HG02970 (cell line): Measurements from ENCODE around the gene MUC4.
"Not testable (repeated sequence)": the region's sequence is repeated elsewhere in the genome, so short reads cannot be mapped to it uniquely, and the experiment has no call there.

Experiments used
- ATAC-seq: cut with Tn5 transposase; IDR thresholded peaks from one replicate; pipeline ENCODE4 v1.9.1; 2021; ENCODE audit warnings: mild to moderate bottlenecking, moderate library complexity, moderate number of reproducible peaks; ENCODE audit not compliant: unreplicated experiment, low FRiP score

MUC4 gene

GRCh38 chr3:195751560-195751959, 60.2 kb downstream of the MUC4 start:
- ATAC-seq = no peak

DNA sequence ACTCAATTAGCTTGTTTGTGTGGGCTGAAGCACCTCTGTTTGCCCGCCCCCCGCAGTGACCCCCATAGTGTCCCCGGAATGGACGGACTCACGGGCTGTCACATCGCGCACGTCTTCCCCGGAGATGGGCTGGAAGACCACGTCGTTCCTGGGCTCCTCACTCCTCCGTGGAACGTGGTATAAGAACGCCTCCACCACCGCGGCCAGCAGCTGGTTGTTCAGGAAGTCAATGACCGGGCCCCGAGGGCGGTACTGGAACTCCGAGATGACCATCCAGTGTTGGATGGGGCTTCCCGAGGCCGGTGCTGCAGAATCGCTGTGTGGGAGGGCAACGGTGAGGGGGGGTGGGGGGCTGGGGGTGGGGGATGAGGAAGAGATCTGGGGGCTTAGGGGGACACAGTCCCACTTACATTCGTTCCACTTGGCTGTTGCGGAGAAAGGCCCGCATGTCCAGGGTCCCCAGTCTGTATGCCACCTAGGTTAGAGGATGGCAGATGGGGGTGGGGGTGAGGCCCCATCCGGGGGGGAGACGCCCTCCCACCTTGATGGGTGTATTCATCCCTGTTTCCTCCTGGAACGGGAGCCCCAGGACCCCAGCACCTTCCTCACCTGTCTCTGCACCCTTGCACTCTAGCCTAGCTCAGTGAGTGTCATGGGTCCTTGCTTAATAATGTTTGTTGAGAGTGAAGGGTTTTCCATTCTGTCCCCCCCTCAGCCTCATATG, 60.8 kb downstream of the MUC4 start:
- ATAC-seq = no peak

DNA sequence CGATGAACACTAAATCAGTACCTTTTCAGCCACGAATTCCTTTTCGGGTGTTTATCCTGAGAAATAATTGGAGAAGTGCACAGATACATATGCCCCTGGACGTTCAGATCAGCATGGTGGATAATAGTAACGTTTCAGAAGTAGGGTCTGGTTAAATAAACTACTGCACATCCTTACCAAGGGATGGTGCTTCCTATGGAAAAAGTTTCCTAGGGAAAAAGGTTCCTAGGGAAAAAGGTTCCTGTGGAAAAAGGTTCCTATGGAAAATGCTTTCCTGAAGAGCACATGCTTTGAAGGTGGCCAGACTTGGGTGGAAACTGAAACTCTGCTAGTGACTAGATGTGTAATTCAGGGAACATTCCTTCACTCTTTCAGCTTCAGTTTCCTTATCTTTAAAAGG, 62.6 kb downstream of the MUC4 start:
- not testable (repeated sequence) for ATAC-seq

DNA sequence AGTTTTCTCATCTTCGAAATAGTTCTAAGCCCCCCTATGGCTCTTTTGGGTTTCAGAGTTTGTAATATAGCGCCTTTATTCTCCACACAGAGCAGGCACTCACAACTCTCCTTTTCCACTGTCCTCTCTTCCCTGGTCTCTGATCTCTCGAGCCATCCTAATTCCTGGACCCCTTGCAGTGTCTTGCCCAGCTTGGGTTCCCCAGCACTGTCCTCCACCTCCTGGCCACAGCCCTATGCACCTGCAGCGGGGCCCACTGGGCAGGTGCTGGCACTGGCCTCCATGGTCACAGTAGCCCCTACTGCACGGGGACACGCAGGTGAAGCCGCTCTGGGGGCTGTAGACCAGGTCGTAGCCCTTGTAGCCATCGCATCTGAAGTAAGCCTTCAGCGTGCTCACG, 63.1 kb downstream of the MUC4 start:
- no peak for ATAC-seq

DNA sequence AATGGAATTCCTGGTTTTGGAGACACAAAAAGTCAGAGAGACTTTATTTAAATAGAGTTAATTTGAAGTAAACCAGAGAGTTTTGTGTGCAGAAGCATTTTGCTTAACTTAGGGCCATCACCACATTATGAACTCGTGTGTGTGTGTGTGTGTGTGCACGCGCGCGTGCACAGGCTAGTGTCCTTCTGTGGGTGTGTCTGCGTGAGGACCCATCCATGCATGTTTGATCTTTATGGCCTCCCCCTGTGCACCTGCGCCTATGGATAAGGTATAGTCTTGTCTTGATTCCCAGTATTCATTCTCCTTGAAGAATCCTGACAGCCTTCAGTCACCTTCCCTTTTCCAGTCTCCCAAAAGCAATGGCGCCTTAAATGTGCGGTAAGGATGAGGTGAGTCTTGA, 65.0 kb downstream of the MUC4 start:
- ATAC-seq = no peak

- ATAC-seq = no peak
Measured at GRCh38 chr3:195746346-195746745, 65.4 kb downstream of the MUC4 start.

- ATAC-seq = no peak
Measured at GRCh38 chr3:195744437-195744836, 67.3 kb downstream of the MUC4 start.

GRCh38 chr3:195739561-195740111, 72.1 kb downstream of the MUC4 start:
- ATAC-seq = no peak

- ATAC-seq = no peak
Measured at GRCh38 chr3:195738274-195739044, 73.3 kb downstream of the MUC4 start.

DNA sequence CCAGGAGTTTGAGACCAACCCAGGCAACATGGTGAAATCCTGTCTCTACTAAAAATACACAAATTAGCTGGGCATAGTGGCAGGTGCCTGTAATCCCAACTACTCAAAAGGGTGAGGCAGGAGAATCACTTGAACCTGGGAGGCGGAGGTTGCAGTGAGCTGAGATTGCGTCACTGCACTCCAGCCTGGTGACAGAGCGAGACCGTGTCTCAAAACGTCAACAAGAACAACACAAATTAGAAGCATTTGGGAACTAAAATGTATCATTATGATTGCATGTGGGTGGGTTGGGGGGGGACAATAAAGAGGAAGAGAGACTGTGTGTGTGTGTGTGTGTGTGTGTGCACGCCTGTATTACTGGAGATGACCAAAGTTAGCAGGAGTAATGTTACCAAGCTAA, 73.9 kb downstream of the MUC4 start:
- not testable (repeated sequence) for ATAC-seq

DNA sequence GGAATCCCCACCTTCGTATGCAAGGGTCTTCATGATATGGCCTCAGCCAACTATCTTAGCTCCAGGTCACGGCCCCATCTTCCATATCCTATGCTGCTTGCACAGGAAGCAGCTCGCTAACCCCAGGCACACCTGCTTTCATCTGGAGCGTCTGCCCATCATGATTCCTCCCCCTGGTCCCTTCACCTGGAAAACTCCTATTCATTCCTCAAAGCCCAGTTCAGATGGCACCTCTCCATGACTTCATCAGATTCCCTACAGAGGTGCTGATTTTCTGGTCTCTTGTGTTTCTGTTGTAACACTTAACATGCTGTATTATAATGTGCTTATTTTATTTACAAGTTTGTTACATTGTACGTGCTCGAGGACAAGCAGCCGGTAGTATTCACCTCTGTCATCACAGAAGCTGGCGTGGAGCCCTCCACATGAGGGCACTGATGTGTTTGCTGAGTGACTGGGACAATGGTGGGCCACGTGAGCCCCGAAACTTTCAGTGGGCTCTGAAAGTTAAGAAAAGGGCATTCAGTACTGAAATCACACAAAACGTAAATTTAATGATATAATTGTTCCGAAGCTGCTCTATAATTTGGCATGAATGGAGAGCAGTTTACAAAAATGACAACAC, 74.8 kb downstream of the MUC4 start:
- no peak for ATAC-seq

DNA sequence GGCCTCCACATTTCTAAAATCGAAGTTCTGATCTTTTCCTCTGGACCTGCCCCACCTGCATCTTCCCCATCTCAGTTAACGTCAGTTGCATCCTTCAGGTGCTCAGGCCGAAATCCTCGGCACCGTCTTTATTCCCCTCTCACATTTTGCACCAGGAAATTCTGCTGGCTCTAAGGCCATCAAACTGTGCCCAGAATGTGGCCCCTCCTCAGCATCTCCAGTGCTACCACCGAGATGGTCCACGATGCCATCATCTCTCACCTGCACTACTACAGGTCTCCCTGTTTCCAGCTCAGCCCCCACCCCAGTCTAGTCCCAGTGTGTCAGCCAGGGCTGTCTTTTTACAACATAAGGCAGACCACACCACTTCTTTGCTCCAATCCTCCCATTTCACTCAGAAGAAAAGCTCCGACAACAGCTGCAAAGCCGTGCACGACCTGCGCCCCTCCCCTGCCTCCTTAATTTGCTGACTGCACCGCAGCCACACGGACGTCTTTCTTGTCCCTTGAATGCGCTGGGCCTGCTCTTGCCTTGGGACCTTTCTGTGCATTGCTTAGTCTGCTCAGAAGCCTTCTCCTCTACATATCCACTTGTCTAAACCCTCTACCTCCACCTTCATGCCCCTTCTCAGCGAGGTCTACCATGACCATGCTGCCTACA, 76.6 kb downstream of the MUC4 start:
- no peak for ATAC-seq

DNA sequence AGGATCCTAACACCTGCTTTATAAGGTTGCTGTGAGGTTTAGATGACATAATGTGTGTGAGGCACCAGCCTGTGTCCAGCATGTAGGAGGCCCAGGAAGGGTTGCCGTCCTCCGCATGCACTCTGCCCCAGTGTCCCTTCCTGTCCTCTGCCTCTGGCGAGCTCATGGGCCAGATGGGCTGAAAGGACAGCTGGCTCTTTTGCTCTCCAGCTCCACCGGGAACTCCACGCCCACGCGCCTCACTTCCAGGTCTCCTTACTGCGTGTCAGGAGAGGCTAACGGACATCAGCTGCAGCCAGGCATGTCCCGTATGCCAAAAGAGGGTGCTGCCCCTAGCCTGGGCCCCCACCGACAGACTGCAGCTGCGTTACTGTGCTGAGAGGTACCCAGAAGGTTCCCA, 78.8 kb downstream of the MUC4 start:
- ATAC-seq = no peak

- ATAC-seq = no peak
Measured at GRCh38 chr3:195731356-195731905, 80.3 kb downstream of the MUC4 start.

- ATAC-seq = no peak
Measured at GRCh38 chr3:195729476-195730251, 82.1 kb downstream of the MUC4 start.

GRCh38 chr3:195728789-195729188, 82.9 kb downstream of the MUC4 start:
- not testable (repeated sequence) for ATAC-seq

GRCh38 chr3:195727606-195728195, 84.0 kb downstream of the MUC4 start:
- ATAC-seq = no peak

DNA sequence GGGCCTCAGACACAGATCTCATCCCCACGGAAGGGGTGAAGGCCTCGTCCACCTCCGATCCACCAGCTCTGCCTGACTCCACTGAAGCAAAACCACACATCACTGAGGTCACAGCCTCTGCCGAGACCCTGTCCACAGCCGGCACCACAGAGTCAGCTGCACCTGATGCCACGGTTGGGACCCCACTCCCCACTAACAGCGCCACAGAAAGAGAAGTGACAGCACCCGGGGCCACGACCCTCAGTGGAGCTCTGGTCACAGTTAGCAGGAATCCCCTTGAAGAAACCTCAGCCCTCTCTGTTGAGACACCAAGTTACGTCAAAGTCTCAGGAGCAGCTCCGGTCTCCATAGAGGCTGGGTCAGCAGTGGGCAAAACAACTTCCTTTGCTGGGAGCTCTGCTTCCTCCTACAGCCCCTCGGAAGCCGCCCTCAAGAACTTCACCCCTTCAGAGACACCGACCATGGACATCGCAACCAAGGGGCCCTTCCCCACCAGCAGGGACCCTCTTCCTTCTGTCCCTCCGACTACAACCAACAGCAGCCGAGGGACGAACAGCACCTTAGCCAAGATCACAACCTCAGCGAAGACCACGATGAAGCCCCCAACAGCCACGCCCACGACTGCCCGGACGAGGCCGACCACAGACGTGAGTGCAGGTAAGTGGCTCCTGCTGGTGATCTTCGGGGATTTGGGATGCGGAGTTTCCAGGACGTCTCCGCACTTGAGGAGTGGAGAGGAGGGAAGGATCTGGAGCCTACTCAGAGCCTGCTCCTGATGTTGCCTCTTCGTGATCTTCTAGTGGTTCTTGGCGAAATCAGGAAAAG, 85.6 kb downstream of the MUC4 start:
- not testable (repeated sequence) for ATAC-seq
